IMR-90 (cell line): Measurements from ENCODE around the gene GALR2.

Experiments used
- BHLHE40 ChIP-seq: fragments of 150-350 bp; IDR thresholded peaks from 2 replicates; pipeline ENCODE4 v1.6.1; 2016; ENCODE audit warnings: mild to moderate bottlenecking, low read depth, low read length
- CEBPB ChIP-seq: IDR thresholded peaks from 2 replicates; pipeline ENCODE4 v1.6.1; 2012; ENCODE audit warnings: low read depth, low read length, improper control_type of control experiment
- CHD1 ChIP-seq: IDR thresholded peaks from 2 replicates; pipeline ENCODE4 v1.6.1; 2012; ENCODE audit warnings: low read depth, low read length, improper control_type of control experiment
- CTCF ChIP-seq: conservative IDR thresholded peaks from 2 replicates; pipeline ENCODE4 v1.5.1; 2012; ENCODE audit warnings: mild to moderate bottlenecking, low read depth, low read length, improper control_type of control experiment
- FOS ChIP-seq: fragments of 150-350 bp; IDR thresholded peaks from 2 replicates; pipeline ENCODE4 v1.6.1; 2016; ENCODE audit warnings: low read depth, low read length
- MAFK ChIP-seq: IDR thresholded peaks from 2 replicates; pipeline ENCODE4 v1.6.1; 2012; ENCODE audit warnings: low read depth, low read length, improper control_type of control experiment
- MAZ ChIP-seq: IDR thresholded peaks from 2 replicates; pipeline ENCODE4 v1.6.1; 2012; ENCODE audit warnings: low read depth, mild to moderate bottlenecking, low read length, improper control_type of control experiment, moderate library complexity, borderline replicate concordance
- MXI1 ChIP-seq: IDR thresholded peaks from 2 replicates; pipeline ENCODE4 v1.6.1; 2012; ENCODE audit warnings: low read depth, mild to moderate bottlenecking, low read length, moderate library complexity, borderline replicate concordance
- NFE2L2 ChIP-seq: fragments of 150-350 bp; IDR thresholded peaks from 2 replicates; pipeline ENCODE4 v1.6.1; 2016; ENCODE audit warnings: low read depth, mild to moderate bottlenecking, low read length
- POLR2A ChIP-seq: IDR thresholded peaks from 2 replicates; pipeline ENCODE4 v1.6.1; 2012; ENCODE audit warnings: mild to moderate bottlenecking, low read depth, low read length
- RAD21 ChIP-seq: IDR thresholded peaks from 2 replicates; pipeline ENCODE4 v1.6.1; 2012; ENCODE audit warnings: low read length, improper control_type of control experiment
- RCOR1 ChIP-seq: IDR thresholded peaks from 2 replicates; pipeline ENCODE4 v1.6.1; 2012; ENCODE audit warnings: mild to moderate bottlenecking, low read length, improper control_type of control experiment; ENCODE audit not compliant: insufficient replicate concordance
- RFX5 ChIP-seq: IDR thresholded peaks from 2 replicates; pipeline ENCODE4 v1.8.0; 2012; ENCODE audit warnings: low read depth, mild to moderate bottlenecking, low read length, moderate library complexity
- USF2 ChIP-seq: fragments of 150-350 bp; IDR thresholded peaks from 2 replicates; pipeline ENCODE4 v1.6.1; 2017; ENCODE audit warnings: mild to moderate bottlenecking, antibody characterized with exemption, low read length, low read depth

GRCh38 chr17:76077584-76078110, 3.1 kb downstream of the GALR2 start:
- no peak for TF ChIP-seq CTCF
- no peak for TF ChIP-seq RAD21
- no peak for TF ChIP-seq MAZ
- TF ChIP-seq RCOR1: no peak
- TF ChIP-seq BHLHE40: no peak
- no peak for TF ChIP-seq POLR2A
- TF ChIP-seq CEBPB: no peak
- no peak for TF ChIP-seq FOS
- TF ChIP-seq MXI1: no peak
- no peak for TF ChIP-seq RFX5
- TF ChIP-seq CHD1: no peak
- TF ChIP-seq NFE2L2: no peak
- no peak for TF ChIP-seq USF2
- no peak for TF ChIP-seq MAFK
